Activated B cell treated with CpG ODN at 0.5 μM for 24 hours (primary cell): ENCODE measurements around the gene BOLA2B. TPM values are rescaled to one million over a fixed set of nuclear protein-coding genes. Genes with fewer than 3 reads are reported as not detected.
"Not testable (repeated sequence)": the region's sequence is repeated elsewhere in the genome, so short reads cannot be mapped to it uniquely, and the experiment has no call there.

ENCODE experiments used
- ATAC-seq: fragments of 200-7000 bp; cut with Tn5 transposase; one replicate; pipeline ENCODE4 v1.10.0; 2021; ENCODE audit warnings: low read depth, mild to moderate bottlenecking, moderate library complexity
- CTCF ChIA-PET: fragments of 350-600 bp; sonication (Branson Sonifier 250); formaldehyde crosslinking; loops from one replicate; lab custom pipeline; 2021; ENCODE audit warnings: antibody characterized with exemption; lab: Charles Lee
- POLR2A ChIA-PET: fragments of 350-600 bp; sonication (Branson Sonifier 250); formaldehyde crosslinking; loops from one replicate; lab custom pipeline; 2021; ENCODE audit warnings: antibody characterized with exemption; lab: Charles Lee
- DNase-seq: peaks from one replicate; pipeline ENCODE4 v3.0.0; 2022
- H3K27ac Mint-ChIP-seq: one replicate; pipeline ENCODE4 v1.8.0; 2020; ENCODE audit warnings: mixed read lengths
- H3K27me3 Mint-ChIP-seq: one replicate; pipeline ENCODE4 v1.8.0; 2021; ENCODE audit warnings: mixed read lengths
- H3K36me3 Mint-ChIP-seq: one replicate; pipeline ENCODE4 v1.8.0; 2021; ENCODE audit warnings: low read depth, mixed read lengths
- H3K4me1 Mint-ChIP-seq: one replicate; pipeline ENCODE4 v1.8.0; 2021; ENCODE audit warnings: mixed read lengths
- H3K4me3 Mint-ChIP-seq: one replicate; pipeline ENCODE4 v1.8.0; 2020; ENCODE audit warnings: mild to moderate bottlenecking, mixed read lengths
- H3K9me3 Mint-ChIP-seq: one replicate; pipeline ENCODE4 v1.8.0; 2020; ENCODE audit warnings: mixed read lengths
- intact Hi-C: fragments of 100-400 bp; cut with micrococcal nuclease; formaldehyde crosslinking; loops from one replicate; pipeline ENCODE4 v1.15.1; 2024
- total RNA-seq: library from RNA; stranded (reverse); gene quantifications from 2 replicates; pipeline ENCODE4 v1.2.3, GENCODE V29; 2022

BOLA2B gene
- 145 and 174 TPM in 2 replicates for total RNA-seq

GRCh38 chr16:30193615-30194014 lies at the start of gene BOLA2B, which contains the start of gene SLX1A:
Gene BOLA2B, minus strand, starts transcription at chr16:30193666. Its CDS starts 71 bp downstream, at chr16:30193595.
Gene SLX1A, plus strand, starts transcription at chr16:30193875. Its CDS starts 210 bp downstream, at chr16:30194085.
- intact Hi-C loops, H3K4me1 Mint-ChIP-seq, H3K36me3 Mint-ChIP-seq, H3K4me3 Mint-ChIP-seq, CTCF ChIA-PET, DNase-seq, H3K27ac Mint-ChIP-seq, POLR2A ChIA-PET, H3K27me3 Mint-ChIP-seq, H3K9me3 Mint-ChIP-seq: not testable (repeated sequence)
- ATAC-seq, result peak; percentile 86

- H3K4me3 Mint-ChIP-seq, POLR2A ChIA-PET, H3K27ac Mint-ChIP-seq, intact Hi-C loops, H3K36me3 Mint-ChIP-seq, H3K9me3 Mint-ChIP-seq, ATAC-seq, H3K4me1 Mint-ChIP-seq, CTCF ChIA-PET, H3K27me3 Mint-ChIP-seq: not testable (repeated sequence)
- peak; percentile 13 for DNase-seq
Measured at GRCh38 chr16:30217082-30217481, 23.6 kb upstream of the BOLA2B start.

DNA sequence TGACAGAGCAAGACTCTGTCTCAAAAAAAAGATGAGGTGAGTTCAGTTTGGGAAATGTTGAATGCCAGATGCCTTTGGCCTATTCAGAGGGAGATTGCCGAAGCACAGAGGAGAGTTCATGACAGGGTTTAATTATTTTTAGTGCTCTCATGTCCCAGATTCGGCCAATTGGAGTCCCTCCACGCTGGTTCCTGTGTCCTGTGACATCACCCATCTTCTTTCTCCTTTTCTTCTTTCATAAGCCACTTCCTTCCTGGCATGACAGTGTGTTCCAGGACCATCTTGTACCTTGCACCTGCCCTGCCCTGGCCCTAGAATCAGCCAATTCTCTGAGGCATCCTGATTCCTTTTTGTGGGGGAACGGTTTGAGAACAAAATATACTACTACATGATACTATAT lies 17.9 kb upstream of the BOLA2B start:
- H3K27me3 Mint-ChIP-seq, CTCF ChIA-PET, POLR2A ChIA-PET, DNase-seq, H3K27ac Mint-ChIP-seq, H3K4me1 Mint-ChIP-seq, H3K9me3 Mint-ChIP-seq, H3K4me3 Mint-ChIP-seq, H3K36me3 Mint-ChIP-seq, ATAC-seq, intact Hi-C loops: not testable (repeated sequence)

- CTCF ChIA-PET, H3K4me1 Mint-ChIP-seq, ATAC-seq, POLR2A ChIA-PET, intact Hi-C loops, H3K4me3 Mint-ChIP-seq, H3K27me3 Mint-ChIP-seq, H3K27ac Mint-ChIP-seq, H3K9me3 Mint-ChIP-seq, H3K36me3 Mint-ChIP-seq, DNase-seq: not testable (repeated sequence)
Measured at GRCh38 chr16:30209032-30209431, 15.6 kb upstream of the BOLA2B start.

- intact Hi-C loops, H3K4me3 Mint-ChIP-seq, H3K36me3 Mint-ChIP-seq, CTCF ChIA-PET, POLR2A ChIA-PET, H3K9me3 Mint-ChIP-seq, H3K4me1 Mint-ChIP-seq, H3K27ac Mint-ChIP-seq, H3K27me3 Mint-ChIP-seq: not testable (repeated sequence)
- ATAC-seq (peak; percentile 68), DNase-seq (peak; percentile 15)
Measured at GRCh38 chr16:30207063-30207704, 13.7 kb upstream of the BOLA2B start.

- H3K4me1 Mint-ChIP-seq, H3K36me3 Mint-ChIP-seq, H3K9me3 Mint-ChIP-seq, CTCF ChIA-PET, intact Hi-C loops, DNase-seq, H3K4me3 Mint-ChIP-seq, POLR2A ChIA-PET, H3K27me3 Mint-ChIP-seq, H3K27ac Mint-ChIP-seq: not testable (repeated sequence)
- peak; percentile 13 for ATAC-seq
Measured at GRCh38 chr16:30206252-30206651, 12.8 kb upstream of the BOLA2B start.

GRCh38 chr16:30205541-30206236 lies 12.2 kb upstream of the BOLA2B start:
- H3K27me3 Mint-ChIP-seq, H3K9me3 Mint-ChIP-seq, H3K4me3 Mint-ChIP-seq, H3K27ac Mint-ChIP-seq, POLR2A ChIA-PET, CTCF ChIA-PET, H3K4me1 Mint-ChIP-seq, H3K36me3 Mint-ChIP-seq, intact Hi-C loops: not testable (repeated sequence)
- peak; percentile 77 for ATAC-seq
- DNase-seq, result peak; percentile 34

DNA sequence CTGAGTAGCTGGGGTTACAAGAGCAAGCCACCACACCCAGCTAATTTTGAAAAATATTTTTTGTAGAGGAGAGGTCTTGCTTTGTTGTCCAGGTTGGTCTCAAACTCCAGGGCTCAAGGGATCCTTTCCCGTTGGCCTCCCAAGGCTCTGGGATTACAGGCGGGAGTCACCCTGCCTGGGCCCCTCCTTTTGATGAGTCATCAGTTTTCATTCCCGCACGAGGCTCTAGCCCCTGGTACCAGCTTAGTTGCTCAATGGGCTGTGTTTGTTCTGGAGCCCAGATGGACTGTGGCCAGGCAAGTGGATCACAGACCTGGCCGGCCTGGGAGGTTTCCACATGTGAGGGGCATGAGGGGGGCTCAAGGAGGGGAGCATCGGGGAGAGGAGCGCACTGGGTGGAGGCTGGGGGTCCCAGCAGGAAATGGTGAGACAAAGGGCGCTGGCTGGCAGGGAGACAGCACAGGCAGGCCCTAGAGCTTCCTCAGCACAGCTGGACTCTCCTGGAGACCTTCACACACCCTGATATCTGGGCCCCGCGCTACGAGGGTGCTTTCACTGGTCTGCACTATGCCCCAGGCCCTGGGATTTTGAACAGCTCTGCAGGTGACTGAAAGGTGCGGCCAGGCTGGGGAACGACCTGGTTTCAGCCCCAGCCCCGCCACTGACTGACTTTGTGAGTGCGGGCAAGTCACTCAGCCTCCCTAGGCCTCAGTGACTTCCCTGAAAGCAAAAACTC lies 6.3 kb upstream of the BOLA2B start:
- POLR2A ChIA-PET, DNase-seq, H3K27ac Mint-ChIP-seq, H3K36me3 Mint-ChIP-seq, ATAC-seq, H3K27me3 Mint-ChIP-seq, CTCF ChIA-PET, intact Hi-C loops, H3K4me3 Mint-ChIP-seq, H3K9me3 Mint-ChIP-seq, H3K4me1 Mint-ChIP-seq: not testable (repeated sequence)

DNA sequence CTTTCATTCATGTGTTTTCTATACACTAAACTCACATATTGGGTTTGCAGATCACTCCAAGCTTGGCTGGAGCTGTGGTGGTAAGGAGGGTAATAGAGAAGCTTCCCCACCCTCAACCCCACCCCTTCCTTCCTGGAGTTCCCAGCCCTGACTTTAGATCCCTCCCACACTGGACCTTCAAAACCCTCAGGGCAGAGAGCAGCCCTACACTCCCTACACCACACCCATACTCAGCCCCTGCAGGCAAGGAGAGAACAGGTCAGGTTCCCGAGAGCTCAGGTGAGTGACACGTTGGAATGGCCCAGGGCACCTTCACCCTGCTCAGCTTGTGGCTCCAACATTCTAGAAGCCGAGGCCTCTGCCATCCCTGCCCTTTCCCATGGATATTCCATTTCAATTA lies 5.6 kb upstream of the BOLA2B start, which contains the start of gene SULT1A3:
SULT1A3 (plus strand) TSS at position 207 of the 400 bp plus-strand sequence. CDS start 1,474 bp downstream, outside the sequence.
- H3K9me3 Mint-ChIP-seq, DNase-seq, H3K27me3 Mint-ChIP-seq, H3K4me3 Mint-ChIP-seq, intact Hi-C loops, POLR2A ChIA-PET, H3K27ac Mint-ChIP-seq, H3K36me3 Mint-ChIP-seq, ATAC-seq, CTCF ChIA-PET, H3K4me1 Mint-ChIP-seq: not testable (repeated sequence)

DNA sequence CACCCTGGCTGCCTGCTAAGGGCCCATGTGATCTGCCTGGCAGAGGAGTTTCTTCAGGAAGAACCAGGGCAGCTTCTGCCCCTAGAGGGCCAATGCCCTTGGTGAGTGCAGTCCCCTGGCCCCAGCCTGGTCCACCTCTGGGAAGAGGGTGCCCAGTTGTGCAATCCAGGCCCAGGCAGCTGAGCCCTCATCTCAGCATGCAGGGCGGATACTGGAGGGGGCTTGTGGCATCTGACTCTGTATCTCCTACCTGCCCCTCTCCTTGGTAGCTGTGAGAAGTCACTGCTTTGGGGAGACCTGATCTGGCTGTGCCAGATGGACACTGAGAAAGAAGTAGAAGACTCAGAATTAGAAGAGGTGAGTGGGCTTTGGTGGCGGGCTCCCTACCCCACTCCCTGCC lies 3.5 kb upstream of the BOLA2B start:
- H3K27ac Mint-ChIP-seq, H3K27me3 Mint-ChIP-seq, CTCF ChIA-PET, ATAC-seq, POLR2A ChIA-PET, H3K4me3 Mint-ChIP-seq, DNase-seq, intact Hi-C loops, H3K9me3 Mint-ChIP-seq, H3K36me3 Mint-ChIP-seq, H3K4me1 Mint-ChIP-seq: not testable (repeated sequence)

DNA sequence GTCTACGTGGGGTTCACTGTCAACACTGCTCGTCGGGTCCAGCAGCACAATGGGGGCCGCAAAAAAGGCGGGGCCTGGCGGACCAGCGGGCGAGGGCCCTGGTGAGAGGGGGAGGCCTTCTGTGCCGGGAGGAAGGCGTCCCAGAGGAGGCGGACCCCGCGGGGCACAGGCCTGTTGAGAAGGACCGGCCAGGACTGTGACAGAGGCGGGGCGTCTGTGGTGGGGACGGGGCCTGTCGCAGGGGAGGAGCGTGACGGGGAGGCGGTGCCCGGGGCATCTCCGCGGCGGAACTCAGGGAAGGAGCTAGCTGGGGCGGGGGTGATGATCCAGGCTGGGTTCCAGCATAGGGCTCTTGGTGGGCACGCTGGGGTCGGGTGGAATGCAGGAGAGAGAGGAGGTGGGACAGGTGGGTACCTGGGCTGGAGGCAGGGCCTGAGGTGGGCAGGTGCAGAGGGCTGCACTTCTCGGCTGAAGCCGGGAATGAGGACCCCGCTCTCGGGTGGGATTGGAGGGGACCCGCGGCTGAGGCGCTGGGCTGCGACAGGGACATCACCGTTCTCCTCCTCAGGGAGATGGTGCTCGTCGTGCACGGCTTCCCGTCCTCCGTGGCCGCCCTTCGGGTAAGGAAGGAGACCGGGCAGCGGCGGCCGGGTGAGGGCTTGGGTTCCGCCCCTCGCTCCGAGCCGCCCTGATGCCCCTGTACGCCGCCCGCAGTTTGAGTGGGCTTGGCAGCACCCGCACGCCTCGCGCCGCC lies 883 bp upstream of the BOLA2B start:
- H3K36me3 Mint-ChIP-seq, H3K4me1 Mint-ChIP-seq, H3K9me3 Mint-ChIP-seq, H3K27me3 Mint-ChIP-seq, POLR2A ChIA-PET, H3K27ac Mint-ChIP-seq, CTCF ChIA-PET, H3K4me3 Mint-ChIP-seq, intact Hi-C loops: not testable (repeated sequence)
- DNase-seq (peak; percentile 37), ATAC-seq (peak; percentile 72)
